ENCODE results near the gene OTOGL. TPM values are rescaled to one million over a fixed set of nuclear protein-coding genes. Genes with fewer than 3 reads are reported as not detected.
A peak's percentile ranks its signal among the peaks of the same experiment; 100 is the strongest.

OTOGL gene
- total RNA-seq, 3 donors from 2014 or later = 0.16 to 1.3 (median 0.59) TPM

DNA sequence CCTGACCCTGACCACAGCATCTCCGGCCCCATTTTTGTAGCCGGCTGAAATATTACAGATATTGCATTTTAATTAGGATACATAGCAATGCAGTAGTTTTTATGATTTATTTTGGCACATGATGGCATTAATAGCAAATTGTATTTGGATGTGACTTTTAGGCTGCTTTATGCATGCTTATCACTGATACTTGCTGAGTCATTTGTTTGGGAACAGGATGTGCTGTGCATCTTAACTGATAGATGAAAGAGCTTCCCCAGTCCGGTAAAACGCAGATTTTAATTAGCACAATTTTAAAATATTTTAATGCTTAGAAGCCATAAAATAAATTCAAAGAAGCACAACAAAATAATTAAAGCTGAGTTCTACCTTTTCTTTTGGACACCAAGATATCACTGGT is 90.7 kb downstream of the OTOGL start:
- no peak for DNase-seq (ENCODE audit: low spot score in 2 of 2)
- TF ChIP-seq, protein P1, sequence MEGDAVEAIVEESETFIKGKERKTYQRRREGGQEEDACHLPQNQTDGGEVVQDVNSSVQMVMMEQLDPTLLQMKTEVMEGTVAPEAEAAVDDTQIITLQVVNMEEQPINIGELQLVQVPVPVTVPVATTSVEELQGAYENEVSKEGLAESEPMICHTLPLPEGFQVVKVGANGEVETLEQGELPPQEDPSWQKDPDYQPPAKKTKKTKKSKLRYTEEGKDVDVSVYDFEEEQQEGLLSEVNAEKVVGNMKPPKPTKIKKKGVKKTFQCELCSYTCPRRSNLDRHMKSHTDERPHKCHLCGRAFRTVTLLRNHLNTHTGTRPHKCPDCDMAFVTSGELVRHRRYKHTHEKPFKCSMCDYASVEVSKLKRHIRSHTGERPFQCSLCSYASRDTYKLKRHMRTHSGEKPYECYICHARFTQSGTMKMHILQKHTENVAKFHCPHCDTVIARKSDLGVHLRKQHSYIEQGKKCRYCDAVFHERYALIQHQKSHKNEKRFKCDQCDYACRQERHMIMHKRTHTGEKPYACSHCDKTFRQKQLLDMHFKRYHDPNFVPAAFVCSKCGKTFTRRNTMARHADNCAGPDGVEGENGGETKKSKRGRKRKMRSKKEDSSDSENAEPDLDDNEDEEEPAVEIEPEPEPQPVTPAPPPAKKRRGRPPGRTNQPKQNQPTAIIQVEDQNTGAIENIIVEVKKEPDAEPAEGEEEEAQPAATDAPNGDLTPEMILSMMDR (IDR thresholded peaks at IDR 0.05) = no peak
- TF ChIP-seq POLR2AphosphoS5 (IDR thresholded peaks at IDR 0.05) = no peak
- Histone ChIP-seq H3K9me3 (no peaks in the 10 kb centered on the region), H3K36me3 (no peaks in the 10 kb centered on the region), H3K4me3 (no peak overlapping the region), H3K27ac (no peak overlapping the region), H3K4me1 (no peaks in the 10 kb centered on the region), H3K27me3 (no peaks in the 10 kb centered on the region)
- intact Hi-C loops (cut with DNase I; ENCODE audit: low total_unique reads) = no loop called here

DNA sequence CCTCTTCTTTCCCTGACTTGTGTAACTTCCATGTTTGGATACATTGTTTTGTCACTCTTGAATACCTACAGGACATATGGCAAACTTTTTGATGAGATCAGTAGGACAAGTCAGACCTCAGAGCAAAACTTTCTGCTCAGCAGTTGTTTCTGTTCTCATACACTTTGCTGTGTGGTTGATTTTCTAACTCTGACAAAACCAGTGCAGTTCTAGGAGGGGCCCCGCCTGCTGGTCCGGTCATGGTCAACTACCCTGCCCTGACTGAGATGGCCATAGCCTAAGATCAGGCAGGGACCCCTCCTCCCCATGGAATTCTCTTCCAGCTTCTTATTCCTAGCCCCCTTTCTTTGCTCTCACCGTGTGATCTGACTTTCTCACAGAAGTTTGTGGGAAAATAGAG is 92.8 kb downstream of the OTOGL start:
- intact Hi-C loops (cut with DNase I; ENCODE audit: low total_unique reads) = no loop called here
- no peak for DNase-seq (ENCODE audit: low spot score in 2 of 2)
- Histone ChIP-seq H3K9me3 (no peaks in the 10 kb centered on the region), H3K27ac (no peak overlapping the region), H3K27me3 (no peaks in the 10 kb centered on the region), H3K4me3 (no peak overlapping the region), H3K36me3 (no peaks in the 10 kb centered on the region), H3K4me1 (no peaks in the 10 kb centered on the region)
- TF ChIP-seq, protein P1 (IDR thresholded peaks at IDR 0.05) = no peak
- TF ChIP-seq POLR2A (IDR thresholded peaks at IDR 0.05) (no peak), POLR2AphosphoS5 (IDR thresholded peaks at IDR 0.05) (no peak)

DNA sequence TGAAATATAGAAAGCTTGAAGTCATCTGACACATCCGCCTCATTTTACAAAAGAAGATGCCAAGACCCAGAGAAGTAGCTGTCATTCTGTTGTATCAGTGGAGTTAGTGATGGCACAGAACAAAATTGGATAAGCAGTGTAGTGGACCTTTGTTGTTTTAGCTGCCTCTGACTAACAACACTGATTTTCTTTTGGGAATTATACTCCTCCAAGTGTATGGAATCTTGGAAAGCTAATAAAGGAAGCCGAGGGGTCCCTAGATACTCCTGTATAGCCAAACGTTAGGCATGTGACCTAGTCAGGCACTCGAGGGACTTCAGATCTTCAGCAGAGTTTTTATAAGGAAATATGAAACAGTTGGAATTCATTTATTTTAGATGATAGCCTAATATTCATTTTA is 94.5 kb downstream of the OTOGL start:
- TF ChIP-seq POLR2AphosphoS5 (IDR thresholded peaks at IDR 0.05) = no peak
- no peak for TF ChIP-seq POLR2A (IDR thresholded peaks at IDR 0.05)
- TF ChIP-seq, protein P1 (IDR thresholded peaks at IDR 0.05) = no peak
- H3K27ac ChIP-seq = no peak overlapping the region
- H3K4me1 ChIP-seq = no peaks in the 10 kb centered on the region
- H3K27me3 ChIP-seq = no peaks in the 10 kb centered on the region
- no peaks in the 10 kb centered on the region for H3K9me3 ChIP-seq
- no peak overlapping the region for H3K4me3 ChIP-seq
- H3K36me3 ChIP-seq = no peaks in the 10 kb centered on the region
- intact Hi-C loops (cut with DNase I; ENCODE audit: low total_unique reads) = no loop called here
- no peak for DNase-seq (ENCODE audit: low spot score in 2 of 2)

DNA sequence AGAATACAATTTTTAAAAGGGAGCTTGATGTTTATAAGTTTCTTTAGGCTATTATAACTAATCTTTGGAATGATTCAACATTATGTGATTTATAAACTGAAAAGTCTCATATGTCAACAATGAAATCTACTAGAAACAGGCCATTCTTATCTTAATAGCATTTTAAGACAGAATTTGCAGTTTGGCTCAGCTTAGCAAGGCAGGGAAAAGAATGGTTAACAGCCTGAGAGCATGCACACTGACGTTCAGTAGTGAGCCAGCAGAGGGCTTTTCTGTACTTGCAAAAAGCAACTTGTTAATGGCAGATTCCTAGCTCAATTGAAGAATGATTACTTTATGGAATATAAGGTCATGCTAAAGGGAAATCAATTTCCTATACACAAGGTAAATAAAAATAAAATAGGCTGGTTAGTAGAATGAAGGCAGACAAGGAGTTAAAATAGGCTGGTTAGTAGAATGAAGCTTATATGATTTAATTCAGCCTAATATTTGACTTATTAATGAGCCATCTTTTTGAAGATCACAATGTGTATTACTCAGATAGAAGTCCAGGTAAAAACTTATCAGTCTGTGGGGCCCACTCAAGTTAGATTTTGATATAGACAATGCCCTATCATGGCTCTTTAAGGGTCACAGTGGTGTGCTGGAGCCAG is 95.9 kb downstream of the OTOGL start:
- H3K36me3 ChIP-seq = no peaks in the 10 kb centered on the region
- no peaks in the 10 kb centered on the region for H3K9me3 ChIP-seq
- TF ChIP-seq POLR2A (IDR thresholded peaks at IDR 0.05) (no peak), POLR2AphosphoS5 (IDR thresholded peaks at IDR 0.05) (no peak)
- TF ChIP-seq, protein P1 (IDR thresholded peaks at IDR 0.05) = peak in 2 of 3 donors; percentile 36 to 38
- no peak for DNase-seq (ENCODE audit: low spot score in 2 of 2)
- no peaks in the 10 kb centered on the region for H3K27me3 ChIP-seq
- H3K4me3 ChIP-seq = no peak overlapping the region
- peak overlapping the region in 1 of 2 donors; percentile 10 for H3K27ac ChIP-seq
- H3K4me1 ChIP-seq = no peaks in the 10 kb centered on the region
- intact Hi-C loops (cut with DNase I; ENCODE audit: low total_unique reads) = no loop called here

DNA sequence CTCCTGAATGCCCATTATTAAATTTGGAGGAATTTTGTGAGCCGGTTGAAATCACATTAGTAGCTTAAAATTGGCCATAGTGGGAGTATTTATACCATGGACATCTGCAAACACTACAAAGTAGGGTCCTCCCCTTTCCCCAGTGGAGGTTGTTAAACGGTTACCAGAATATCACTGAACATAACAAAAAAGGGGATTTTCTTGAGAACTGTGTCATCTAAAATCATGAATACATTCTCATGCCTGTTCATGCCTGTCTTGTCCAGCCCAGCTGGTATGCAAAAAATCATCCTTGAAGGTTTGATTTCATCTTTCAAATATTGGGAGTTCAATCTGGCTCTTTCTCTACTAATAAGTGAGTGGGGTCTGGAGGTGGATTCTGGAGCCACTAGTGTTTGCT is 96.4 kb downstream of the OTOGL start:
- Histone ChIP-seq H3K4me3 (no peak overlapping the region), H3K36me3 (no peaks in the 10 kb centered on the region), H3K9me3 (no peaks in the 10 kb centered on the region), H3K27me3 (no peaks in the 10 kb centered on the region), H3K4me1 (no peaks in the 10 kb centered on the region), H3K27ac (peak overlapping the region in 1 of 2 donors; percentile 10)
- intact Hi-C loops (cut with DNase I; ENCODE audit: low total_unique reads) = no loop called here
- DNase-seq (ENCODE audit: low spot score in 2 of 2) = no peak
- no peak for TF ChIP-seq POLR2AphosphoS5 (IDR thresholded peaks at IDR 0.05)
- TF ChIP-seq POLR2A (IDR thresholded peaks at IDR 0.05) = no peak
- TF ChIP-seq, protein P1 (IDR thresholded peaks at IDR 0.05) = no peak

Data from breast epithelium (tissue), 4 donors.